Heart right ventricle (tissue), 16 donors: Measurements from ENCODE around the gene STK17A. TPM values are rescaled to one million over a fixed set of nuclear protein-coding genes. Genes with fewer than 3 reads are reported as not detected.
"Not testable (repeated sequence)": the region's sequence is repeated elsewhere in the genome, so short reads cannot be mapped to it uniquely, and the experiment has no call there.

ENCODE experiments used
- ATAC-seq, 8 donors: fragments of 200-7000 bp; cut with Tn5 transposase; one replicate each; pipeline ENCODE4 v1.9.1; 2020; ENCODE audit warnings: mild to moderate bottlenecking in 8 of 8, moderate library complexity in 8 of 8, moderate number of reproducible peaks in 1 of 8
- DNase-seq, 2 donors: peaks; one replicate each; pipeline ENCODE4 v3.0.0-alpha.2; 2020
- H3K27ac ChIP-seq, 10 donors: fragments of 200-600 bp; sonication (generic) in 2 of 10; one replicate each; pipeline versions ENCODE4 v1.5.0 to v1.8.0; 2020 to 2022; ENCODE audit warnings: mild to moderate bottlenecking in 3 of 10
- H3K27me3 ChIP-seq, 7 donors: fragments of 200-600 bp; one replicate each; pipeline ENCODE4 v1.8.0; 2021 to 2022; ENCODE audit warnings: mild to moderate bottlenecking in 2 of 7
- H3K36me3 ChIP-seq, 9 donors: fragments of 200-600 bp; sonication (generic) in 1 of 9; one replicate each; pipeline versions ENCODE4 v1.5.0 to v1.8.0; 2020 to 2022; ENCODE audit warnings: mild to moderate bottlenecking in 2 of 9
- H3K4me1 ChIP-seq, 9 donors: fragments of 200-600 bp; sonication (generic) in 1 of 9; one replicate each; pipeline versions ENCODE4 v1.5.0 to v1.8.0; 2020 to 2022; ENCODE audit warnings: mild to moderate bottlenecking in 4 of 9
- H3K4me3 ChIP-seq, 10 donors: fragments of 200-600 bp; sonication (generic) in 2 of 10; one replicate each; pipeline versions ENCODE4 v1.5.0 to v1.8.0; 2020 to 2022; ENCODE audit warnings: mild to moderate bottlenecking in 7 of 10, moderate library complexity in 2 of 10
- H3K9me3 ChIP-seq, 11 donors: fragments of 200-600 bp in 10 of 11; sonication (generic) in 2 of 11; one replicate each; pipeline versions ENCODE4 v1.5.0 to v1.8.0; 2013 to 2022; ENCODE audit warnings: mild to moderate bottlenecking in 2 of 11, control low read depth in 1 of 11, moderate library complexity in 1 of 11
- CTCF ChIP-seq, 9 donors: fragments of 200-600 bp; sonication (generic) in 2 of 9; IDR thresholded peaks; one replicate each; pipeline versions ENCODE4 v1.5.0 to v1.8.0; 2021 to 2022; ENCODE audit warnings: antibody characterized with exemption in 9 of 9, mild to moderate bottlenecking in 5 of 9, moderate library complexity in 1 of 9
- WGBS, 2 donors: extraction: QIAGEN DNeasy Blood & Tissue Kit; methylation state at CpG; one replicate each; pipeline ENCODE4 v1.1.7; 2013; ENCODE audit warnings: inconsistent platforms in 1 of 2; 5-methylcytosine and 5-hydroxymethylcytosine counted together
- intact Hi-C, 10 donors: fragments of 100-400 bp; cut with DNase I; formaldehyde crosslinking; loops; one replicate each; pipeline versions ENCODE4 v1.11.1 to v1.14.2; 2022
- polyA plus RNA-seq, 2 donors: library from polyadenylated mRNA; stranded (reverse); fragments of 200-250 nt; gene quantifications; one replicate each; pipeline ENCODE4 v1.2.3, GENCODE V29; 2013
- total RNA-seq, 10 donors: library from RNA; stranded (reverse); fragmentation: NEBNext Ultra II Directional in 3 of 10; extraction: Animal tissue kit (Norgen Biotek cat#: 25700) in 3 of 10; gene quantifications; one replicate each; pipeline versions ENCODE4 v1.2.1 to v1.2.4, GENCODE V29; 2021 to 2023
- donor health status: Arrhythmogenic right ventricular cardiomyopathy.
- donor health status: ischemic (EF 13 %, LVEDD 7.1; RV severe dilation, severe dysfunction).
- donor health status: healthy with polysubstance abuse.
- donor health status: DM: no; HTN: yes; CAD: no.
- donor health status: DM: no; HTN: no; CAD: no.
- donor health status: ischemic (EF 25% LVEDD 6.9; RV normal size, moderate dysfunction).
- donor health status: ischemic (EF 25% LVEDD 5.7; RV mildly dilated, moderate dysfunction).
- donor health status: healthy.
- donor health status: DM: yes; HTN: yes; CAD: no.
- donor health status: Ischemic cardiomyopathy.
- donor health status: ischemic (EF 35%, LVEDD 5.7; RV mildly dilated, moderate dysfunction).
- donor health status: nonischemic (EF 11% LVEDD 7.7; RV severe dilation, severe dysfunction).
- donor health status: DM: yes; HTN: yes; CAD: no.
- donor health status: PGD.
- donor health status: ischemic (EF 29% LVEDD 5.4; RV normal size, mild dysfunction).
- donor health status: nonischemic (EF 23%, LVEDD 6.1; RV moderate dilation, normal function).

Gene STK17A
- total and polyA plus RNA-seq, 12 donors, result 7.8 to 37.4 (median 21.9) TPM

- ATAC-seq, result no peak
- intact Hi-C loops, result no loop called here
- peaks cover 0 to 8% (median 0%) of the 10 kb centered on the region in 9 donors for H3K36me3 ChIP-seq
These were observed 84.0 kb downstream of the STK17A start for GRCh38 chr7:43666938-43667337.

GRCh38 chr7:43668035-43668434, 85.1 kb downstream of the STK17A start:
- intact Hi-C loops, result no loop called here
- Histone ChIP-seq H3K4me3 (no peak overlapping the region), H3K27me3 (no peaks in the 10 kb centered on the region), H3K4me1 (peaks cover 0 to 40% (median 10%) of the 10 kb centered on the region in 9 donors), H3K36me3 (no peaks in the 10 kb centered on the region), H3K9me3 (peaks cover 0 to 21% (median 0%) of the 10 kb centered on the region in 11 donors), H3K27ac (no peak overlapping the region)
- WGBS, 2 donors, result 52 to 55% methylated on average over 1 of the region's 1 CpG
- TF ChIP-seq CTCF (IDR thresholded peaks at IDR 0.05), result no peak
- no peak for DNase-seq
- no peak for ATAC-seq

More at GRCh38 chr7:43666938-43667337, 84.0 kb downstream of the STK17A start:
- no peaks in the 10 kb centered on the region for H3K27me3 ChIP-seq
- H3K4me3 ChIP-seq, result no peak overlapping the region
- peaks cover 0 to 40% (median 10%) of the 10 kb centered on the region in 9 donors for H3K4me1 ChIP-seq
- H3K9me3 ChIP-seq, result peaks cover 0 to 14% (median 0%) of the 10 kb centered on the region in 11 donors
- peak overlapping the region in 1 of 10 donors; percentile 5 for H3K27ac ChIP-seq
- TF ChIP-seq CTCF (IDR thresholded peaks at IDR 0.05), result no peak
- DNase-seq, result no peak

GRCh38 chr7:43669286-43670081, 86.6 kb downstream of the STK17A start:
- Histone ChIP-seq H3K36me3 (no peaks in the 10 kb centered on the region), H3K4me1 (peaks cover 0 to 44% (median 16%) of the 10 kb centered on the region in 9 donors), H3K27me3 (no peaks in the 10 kb centered on the region), H3K4me3 (no peak overlapping the region), H3K27ac (no peak overlapping the region), H3K9me3 (peaks cover 0 to 21% (median 0%) of the 10 kb centered on the region in 11 donors)
- ATAC-seq, result no peak
- intact Hi-C loops, result no loop called here
- WGBS, 2 donors, result 83 to 86% methylated on average over 15 of the region's 15 CpGs
- no peak for DNase-seq
- TF ChIP-seq CTCF (IDR thresholded peaks at IDR 0.05), result no peak

GRCh38 chr7:43671521-43671920, 88.6 kb downstream of the STK17A start:
- Histone ChIP-seq H3K27ac (no peak overlapping the region), H3K9me3 (peaks cover 0 to 21% (median 0%) of the 10 kb centered on the region in 11 donors), H3K36me3 (no peaks in the 10 kb centered on the region), H3K4me3 (no peak overlapping the region), H3K4me1 (peaks cover 0 to 42% (median 19%) of the 10 kb centered on the region in 9 donors), H3K27me3 (no peaks in the 10 kb centered on the region)
- 60 to 61% methylated on average over 4 of the region's 4 CpGs for WGBS, 2 donors
- intact Hi-C loops, result no loop called here
- ATAC-seq, result no peak
- no peak for TF ChIP-seq CTCF (IDR thresholded peaks at IDR 0.05)
- no peak for DNase-seq

- intact Hi-C loops, H3K36me3 ChIP-seq: not testable (repeated sequence)
These were observed 90.5 kb downstream of the STK17A start for GRCh38 chr7:43673243-43673976.

More at GRCh38 chr7:43673243-43673976, 90.5 kb downstream of the STK17A start:
- Histone ChIP-seq H3K27ac (peak overlapping the region in 1 of 10 donors; percentile 35), H3K4me1 (peaks cover 0 to 34% (median 10%) of the 10 kb centered on the region in 9 donors), H3K9me3 (peaks cover 0 to 21% (median 0%) of the 10 kb centered on the region in 11 donors)
- DNase-seq, H3K27me3 ChIP-seq, ATAC-seq, H3K4me3 ChIP-seq: not testable (repeated sequence)
- 89 to 96% methylated on average over 5 of the region's 5 CpGs for WGBS, 2 donors
